Tibial artery (tissue), 4 donors: Measurements from ENCODE around the gene RBMX.

Source experiments
- DNase-seq, 2 donors: peaks; one replicate each; pipeline ENCODE4 v3.0.0-alpha.2; 2019
- H3K27ac ChIP-seq, 2 donors: fragments of 200-600 bp; sonication (generic) in 1 of 2; 1 replicate in 1 of 2; 2 replicates in 1 of 2; pipeline ENCODE4 v1.5.1; 2018 to 2019; ENCODE audit warnings: mild to moderate bottlenecking in 1 of 2
- H3K27me3 ChIP-seq, 2 donors: fragments of 200-600 bp; sonication (generic) in 1 of 2; one replicate each; pipeline versions ENCODE4 v1.5.1 to v1.6.0; 2016 to 2019
- H3K36me3 ChIP-seq, 3 donors: fragments of 200-600 bp; sonication (generic) in 2 of 3; one replicate each; pipeline ENCODE4 v1.5.1; 2016 to 2019; ENCODE audit warnings: mild to moderate bottlenecking in 2 of 3
- H3K4me1 ChIP-seq, 4 donors: fragments of 200-600 bp; sonication (generic) in 2 of 4; 1 replicate in 3 of 4; 2 replicates in 1 of 4; pipeline ENCODE4 v1.5.1; 2016 to 2019
- H3K4me3 ChIP-seq, 2 donors: fragments of 200-600 bp; sonication (generic) in 1 of 2; 1 replicate in 1 of 2; 2 replicates in 1 of 2; pipeline ENCODE4 v1.5.1; 2018 to 2019; ENCODE audit warnings: mild to moderate bottlenecking in 2 of 2
- H3K9me3 ChIP-seq, 3 donors: fragments of 200-600 bp; sonication (generic) in 1 of 3; one replicate each; pipeline ENCODE4 v1.5.1; 2016 to 2019
- intact Hi-C: fragments of 100-400 bp; cut with DNase I; formaldehyde crosslinking; loops from one replicate; pipeline ENCODE4 v1.15.0; 2023; ENCODE audit warnings: low total_unique reads
- TF ChIP-seq, protein P1 (sequence below), 2 experiments: fragments of 200-600 bp in 1 of 2; fragments of 450-650 bp in 1 of 2; IDR thresholded peaks; one replicate each; pipeline ENCODE4 v1.5.1; 2017 to 2019; ENCODE audit warnings: antibody characterized with exemption in 2 of 2, mild to moderate bottlenecking in 1 of 2, moderate library complexity in 1 of 2

RBMX gene

GRCh38 chrX:136865270-136866158, 15.0 kb downstream of the RBMX start:
- intact Hi-C loops: no loop called here
- no peak overlapping the region for H3K4me3 ChIP-seq
- H3K27me3 ChIP-seq: no peaks in the 10 kb centered on the region
- H3K36me3 ChIP-seq: peaks cover 8 to 39% (median 31%) of the 10 kb centered on the region in 3 donors
- TF ChIP-seq, protein P1, sequence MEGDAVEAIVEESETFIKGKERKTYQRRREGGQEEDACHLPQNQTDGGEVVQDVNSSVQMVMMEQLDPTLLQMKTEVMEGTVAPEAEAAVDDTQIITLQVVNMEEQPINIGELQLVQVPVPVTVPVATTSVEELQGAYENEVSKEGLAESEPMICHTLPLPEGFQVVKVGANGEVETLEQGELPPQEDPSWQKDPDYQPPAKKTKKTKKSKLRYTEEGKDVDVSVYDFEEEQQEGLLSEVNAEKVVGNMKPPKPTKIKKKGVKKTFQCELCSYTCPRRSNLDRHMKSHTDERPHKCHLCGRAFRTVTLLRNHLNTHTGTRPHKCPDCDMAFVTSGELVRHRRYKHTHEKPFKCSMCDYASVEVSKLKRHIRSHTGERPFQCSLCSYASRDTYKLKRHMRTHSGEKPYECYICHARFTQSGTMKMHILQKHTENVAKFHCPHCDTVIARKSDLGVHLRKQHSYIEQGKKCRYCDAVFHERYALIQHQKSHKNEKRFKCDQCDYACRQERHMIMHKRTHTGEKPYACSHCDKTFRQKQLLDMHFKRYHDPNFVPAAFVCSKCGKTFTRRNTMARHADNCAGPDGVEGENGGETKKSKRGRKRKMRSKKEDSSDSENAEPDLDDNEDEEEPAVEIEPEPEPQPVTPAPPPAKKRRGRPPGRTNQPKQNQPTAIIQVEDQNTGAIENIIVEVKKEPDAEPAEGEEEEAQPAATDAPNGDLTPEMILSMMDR (IDR thresholded peaks at IDR 0.05): no peak
- H3K9me3 ChIP-seq: no peaks in the 10 kb centered on the region
- no peak for DNase-seq
- no peak overlapping the region for H3K27ac ChIP-seq
- H3K4me1 ChIP-seq: peaks cover 0 to 11% (median 0%) of the 10 kb centered on the region in 4 donors

- Histone ChIP-seq H3K4me1 (peaks cover 0 to 11% (median 0%) of the 10 kb centered on the region in 4 donors), H3K9me3 (no peaks in the 10 kb centered on the region), H3K4me3 (no peak overlapping the region), H3K27me3 (no peaks in the 10 kb centered on the region), H3K36me3 (peaks cover 9 to 39% (median 27%) of the 10 kb centered on the region in 3 donors), H3K27ac (no peak overlapping the region)
- TF ChIP-seq, protein P1 (IDR thresholded peaks at IDR 0.05): no peak
- no peak for DNase-seq
- intact Hi-C loops: no loop called here
Observed at GRCh38 chrX:136863826-136864225, 16.7 kb downstream of the RBMX start.

DNA sequence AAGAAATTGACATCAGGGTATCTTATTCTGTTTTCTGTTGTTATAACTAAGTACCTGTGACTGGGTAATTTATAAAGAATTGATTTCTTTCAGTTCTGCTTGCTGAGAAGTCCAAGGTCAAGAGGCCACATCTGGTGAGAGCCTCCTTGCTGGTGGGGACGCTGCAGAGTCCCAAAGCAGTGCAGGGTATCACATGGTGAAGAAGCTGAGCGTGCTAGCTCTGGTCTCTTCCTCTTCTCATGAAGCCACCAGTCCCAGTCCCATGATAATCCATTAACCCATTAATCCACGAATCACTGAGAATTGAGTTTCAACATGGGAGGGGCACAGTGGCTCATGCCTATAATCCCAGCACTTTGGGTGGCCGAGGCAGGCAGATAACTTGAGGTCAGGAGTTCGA, 18.0 kb downstream of the RBMX start:
- intact Hi-C loops: no loop called here
- Histone ChIP-seq H3K4me3 (no peak overlapping the region), H3K27ac (no peak overlapping the region), H3K36me3 (peaks cover 9 to 31% (median 19%) of the 10 kb centered on the region in 3 donors), H3K27me3 (no peaks in the 10 kb centered on the region), H3K9me3 (no peaks in the 10 kb centered on the region), H3K4me1 (peaks cover 0 to 3% (median 0%) of the 10 kb centered on the region in 4 donors)
- TF ChIP-seq, protein P1 (IDR thresholded peaks at IDR 0.05): no peak
- no peak for DNase-seq

DNA sequence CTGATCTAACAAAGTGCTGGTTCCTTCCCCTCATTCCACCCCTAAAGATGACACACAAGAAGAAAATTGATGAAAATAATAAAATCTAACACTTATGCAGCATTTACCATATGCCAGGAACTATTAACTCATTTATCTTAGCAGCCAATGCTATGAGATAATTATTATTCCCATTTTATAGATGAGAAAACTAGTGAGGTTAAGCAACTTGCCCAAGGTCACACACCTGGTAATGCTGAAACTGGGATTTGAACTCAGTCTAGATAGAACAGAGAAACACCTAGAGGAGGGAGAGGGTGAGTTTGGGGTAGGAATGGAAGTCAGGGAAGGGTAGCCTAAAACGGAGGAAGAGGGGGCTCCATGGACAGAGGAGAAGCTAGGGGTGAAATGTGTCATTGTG, 18.6 kb downstream of the RBMX start:
- DNase-seq: no peak
- no peaks in the 10 kb centered on the region for H3K27me3 ChIP-seq
- H3K4me1 ChIP-seq: no peaks in the 10 kb centered on the region
- peaks cover 9 to 31% (median 19%) of the 10 kb centered on the region in 3 donors for H3K36me3 ChIP-seq
- TF ChIP-seq, protein P1 (IDR thresholded peaks at IDR 0.05): no peak
- no peak overlapping the region for H3K4me3 ChIP-seq
- no peak overlapping the region for H3K27ac ChIP-seq
- no peaks in the 10 kb centered on the region for H3K9me3 ChIP-seq
- intact Hi-C loops: no loop called here

DNA sequence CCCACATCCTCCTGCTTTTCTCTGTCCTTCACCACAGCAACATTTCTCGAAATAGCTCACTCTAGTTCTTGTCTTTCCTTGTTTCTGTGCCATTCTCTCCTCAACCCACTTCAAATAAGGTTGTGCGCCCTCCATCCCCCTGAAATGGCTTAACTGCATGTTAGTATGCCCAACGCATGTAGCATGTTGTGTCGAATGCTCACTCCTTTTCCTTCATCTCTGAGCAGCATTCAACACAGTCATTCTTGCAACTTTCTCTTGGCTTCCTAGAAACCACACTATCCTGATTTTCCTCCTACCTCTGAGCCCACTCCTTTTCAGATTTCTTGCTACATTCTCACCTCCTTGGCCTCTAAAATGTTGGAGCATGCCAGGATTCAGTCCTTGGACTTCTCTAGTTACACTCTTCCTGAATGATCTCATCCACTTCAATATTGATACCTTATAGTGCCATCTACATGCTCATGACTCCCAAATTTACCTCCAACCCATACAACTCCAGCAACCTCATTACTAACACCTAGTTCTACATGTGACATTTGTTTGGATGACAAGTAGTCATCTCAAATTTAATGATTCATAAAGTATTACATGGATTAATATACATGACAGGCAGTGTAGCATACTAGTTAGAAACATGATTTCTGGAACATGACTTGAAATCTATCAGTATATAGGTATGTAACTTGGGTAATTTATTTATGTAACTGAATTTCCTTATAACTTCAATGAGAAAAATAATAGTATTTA, 22.3 kb downstream of the RBMX start:
- Histone ChIP-seq H3K27ac (no peak overlapping the region), H3K4me1 (no peaks in the 10 kb centered on the region), H3K36me3 (peaks cover 9 to 31% (median 15%) of the 10 kb centered on the region in 3 donors), H3K27me3 (no peaks in the 10 kb centered on the region), H3K4me3 (no peak overlapping the region), H3K9me3 (no peaks in the 10 kb centered on the region)
- TF ChIP-seq, protein P1 (IDR thresholded peaks at IDR 0.05): no peak
- no peak for DNase-seq
- intact Hi-C loops: no loop called here
